Measurements from ENCODE around the gene S100G. TPM values are rescaled to one million over a fixed set of nuclear protein-coding genes. Genes with fewer than 3 reads are reported as not detected.

S100G gene
- total and polyA plus RNA-seq, 2 experiments from 2014 or later: not detected

DNA sequence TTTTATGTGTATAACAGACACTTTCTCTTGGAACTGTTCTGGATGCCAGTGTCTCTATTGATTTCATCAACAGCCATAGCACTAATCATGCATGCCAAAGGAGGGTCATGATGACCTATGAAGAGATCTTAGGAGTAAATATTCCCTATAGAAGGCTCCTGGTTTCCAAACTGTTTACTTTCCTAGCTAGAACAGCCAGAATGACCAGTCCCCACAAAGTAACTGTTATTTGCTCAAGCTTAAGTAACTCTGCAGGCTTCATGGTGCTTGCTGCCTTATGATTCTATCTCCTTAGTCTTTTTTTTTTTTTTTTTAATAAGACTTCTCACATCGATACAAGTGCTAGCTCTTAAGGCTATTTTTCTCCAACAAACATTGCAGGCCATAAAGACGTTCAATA lies 12.4 kb downstream of the S100G start:
- no peak overlapping the region for H3K27ac ChIP-seq (ENCODE audit: low read depth)
- no peaks in the 10 kb centered on the region for H3K27me3 ChIP-seq (ENCODE audit: insufficient read depth)
- peaks cover 65% of the 10 kb centered on the region for H3K36me3 Mint-ChIP-seq (ENCODE audit: low read depth)
- no peak overlapping the region for H3K4me2 ChIP-seq
- no peaks in the 10 kb centered on the region for H3F3A ChIP-seq (replicated peaks; ENCODE audit: low read depth)
- H2AFZ ChIP-seq: no peak overlapping the region
- no peak for ATAC-seq
- no peak for TF ChIP-seq POLR2AphosphoS5 (IDR thresholded peaks at IDR 0.05; ENCODE audit: low read depth)
- no peak for TF ChIP-seq ZNF331 (CRISPR knock-in tag; IDR thresholded peaks at IDR 0.05; ENCODE audit: low read depth)
- TF ChIP-seq NANOG (IDR thresholded peaks at IDR 0.05; ENCODE audit: borderline replicate concordance): no peak
- TF ChIP-seq, protein P1, sequence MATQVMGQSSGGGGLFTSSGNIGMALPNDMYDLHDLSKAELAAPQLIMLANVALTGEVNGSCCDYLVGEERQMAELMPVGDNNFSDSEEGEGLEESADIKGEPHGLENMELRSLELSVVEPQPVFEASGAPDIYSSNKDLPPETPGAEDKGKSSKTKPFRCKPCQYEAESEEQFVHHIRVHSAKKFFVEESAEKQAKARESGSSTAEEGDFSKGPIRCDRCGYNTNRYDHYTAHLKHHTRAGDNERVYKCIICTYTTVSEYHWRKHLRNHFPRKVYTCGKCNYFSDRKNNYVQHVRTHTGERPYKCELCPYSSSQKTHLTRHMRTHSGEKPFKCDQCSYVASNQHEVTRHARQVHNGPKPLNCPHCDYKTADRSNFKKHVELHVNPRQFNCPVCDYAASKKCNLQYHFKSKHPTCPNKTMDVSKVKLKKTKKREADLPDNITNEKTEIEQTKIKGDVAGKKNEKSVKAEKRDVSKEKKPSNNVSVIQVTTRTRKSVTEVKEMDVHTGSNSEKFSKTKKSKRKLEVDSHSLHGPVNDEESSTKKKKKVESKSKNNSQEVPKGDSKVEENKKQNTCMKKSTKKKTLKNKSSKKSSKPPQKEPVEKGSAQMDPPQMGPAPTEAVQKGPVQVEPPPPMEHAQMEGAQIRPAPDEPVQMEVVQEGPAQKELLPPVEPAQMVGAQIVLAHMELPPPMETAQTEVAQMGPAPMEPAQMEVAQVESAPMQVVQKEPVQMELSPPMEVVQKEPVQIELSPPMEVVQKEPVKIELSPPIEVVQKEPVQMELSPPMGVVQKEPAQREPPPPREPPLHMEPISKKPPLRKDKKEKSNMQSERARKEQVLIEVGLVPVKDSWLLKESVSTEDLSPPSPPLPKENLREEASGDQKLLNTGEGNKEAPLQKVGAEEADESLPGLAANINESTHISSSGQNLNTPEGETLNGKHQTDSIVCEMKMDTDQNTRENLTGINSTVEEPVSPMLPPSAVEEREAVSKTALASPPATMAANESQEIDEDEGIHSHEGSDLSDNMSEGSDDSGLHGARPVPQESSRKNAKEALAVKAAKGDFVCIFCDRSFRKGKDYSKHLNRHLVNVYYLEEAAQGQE (IDR thresholded peaks at IDR 0.05; ENCODE audit: unreplicated experiment): no peak
- TF ChIP-seq EZH2 (IDR thresholded peaks at IDR 0.05; ENCODE audit: low read depth, unreplicated experiment): no peak
- TF ChIP-seq, protein P2, sequence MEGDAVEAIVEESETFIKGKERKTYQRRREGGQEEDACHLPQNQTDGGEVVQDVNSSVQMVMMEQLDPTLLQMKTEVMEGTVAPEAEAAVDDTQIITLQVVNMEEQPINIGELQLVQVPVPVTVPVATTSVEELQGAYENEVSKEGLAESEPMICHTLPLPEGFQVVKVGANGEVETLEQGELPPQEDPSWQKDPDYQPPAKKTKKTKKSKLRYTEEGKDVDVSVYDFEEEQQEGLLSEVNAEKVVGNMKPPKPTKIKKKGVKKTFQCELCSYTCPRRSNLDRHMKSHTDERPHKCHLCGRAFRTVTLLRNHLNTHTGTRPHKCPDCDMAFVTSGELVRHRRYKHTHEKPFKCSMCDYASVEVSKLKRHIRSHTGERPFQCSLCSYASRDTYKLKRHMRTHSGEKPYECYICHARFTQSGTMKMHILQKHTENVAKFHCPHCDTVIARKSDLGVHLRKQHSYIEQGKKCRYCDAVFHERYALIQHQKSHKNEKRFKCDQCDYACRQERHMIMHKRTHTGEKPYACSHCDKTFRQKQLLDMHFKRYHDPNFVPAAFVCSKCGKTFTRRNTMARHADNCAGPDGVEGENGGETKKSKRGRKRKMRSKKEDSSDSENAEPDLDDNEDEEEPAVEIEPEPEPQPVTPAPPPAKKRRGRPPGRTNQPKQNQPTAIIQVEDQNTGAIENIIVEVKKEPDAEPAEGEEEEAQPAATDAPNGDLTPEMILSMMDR (conservative IDR thresholded peaks at IDR 0.05; ENCODE audit: low read depth in 2 of 2): no peak
- TF ChIP-seq STAT1 (IDR thresholded peaks at IDR 0.05; ENCODE audit: unreplicated experiment): no peak
- no peak for TF ChIP-seq ZNF114 (CRISPR knock-in tag; IDR thresholded peaks at IDR 0.05)
- no peak for TF ChIP-seq ETS1 (IDR thresholded peaks at IDR 0.05)
- no peak for TF ChIP-seq JUNB (IDR thresholded peaks at IDR 0.05; ENCODE audit: unreplicated experiment)
- TF ChIP-seq CREB1 (CRISPR knock-in tag; IDR thresholded peaks at IDR 0.05; ENCODE audit: low read depth): no peak
- TF ChIP-seq, protein P3, sequence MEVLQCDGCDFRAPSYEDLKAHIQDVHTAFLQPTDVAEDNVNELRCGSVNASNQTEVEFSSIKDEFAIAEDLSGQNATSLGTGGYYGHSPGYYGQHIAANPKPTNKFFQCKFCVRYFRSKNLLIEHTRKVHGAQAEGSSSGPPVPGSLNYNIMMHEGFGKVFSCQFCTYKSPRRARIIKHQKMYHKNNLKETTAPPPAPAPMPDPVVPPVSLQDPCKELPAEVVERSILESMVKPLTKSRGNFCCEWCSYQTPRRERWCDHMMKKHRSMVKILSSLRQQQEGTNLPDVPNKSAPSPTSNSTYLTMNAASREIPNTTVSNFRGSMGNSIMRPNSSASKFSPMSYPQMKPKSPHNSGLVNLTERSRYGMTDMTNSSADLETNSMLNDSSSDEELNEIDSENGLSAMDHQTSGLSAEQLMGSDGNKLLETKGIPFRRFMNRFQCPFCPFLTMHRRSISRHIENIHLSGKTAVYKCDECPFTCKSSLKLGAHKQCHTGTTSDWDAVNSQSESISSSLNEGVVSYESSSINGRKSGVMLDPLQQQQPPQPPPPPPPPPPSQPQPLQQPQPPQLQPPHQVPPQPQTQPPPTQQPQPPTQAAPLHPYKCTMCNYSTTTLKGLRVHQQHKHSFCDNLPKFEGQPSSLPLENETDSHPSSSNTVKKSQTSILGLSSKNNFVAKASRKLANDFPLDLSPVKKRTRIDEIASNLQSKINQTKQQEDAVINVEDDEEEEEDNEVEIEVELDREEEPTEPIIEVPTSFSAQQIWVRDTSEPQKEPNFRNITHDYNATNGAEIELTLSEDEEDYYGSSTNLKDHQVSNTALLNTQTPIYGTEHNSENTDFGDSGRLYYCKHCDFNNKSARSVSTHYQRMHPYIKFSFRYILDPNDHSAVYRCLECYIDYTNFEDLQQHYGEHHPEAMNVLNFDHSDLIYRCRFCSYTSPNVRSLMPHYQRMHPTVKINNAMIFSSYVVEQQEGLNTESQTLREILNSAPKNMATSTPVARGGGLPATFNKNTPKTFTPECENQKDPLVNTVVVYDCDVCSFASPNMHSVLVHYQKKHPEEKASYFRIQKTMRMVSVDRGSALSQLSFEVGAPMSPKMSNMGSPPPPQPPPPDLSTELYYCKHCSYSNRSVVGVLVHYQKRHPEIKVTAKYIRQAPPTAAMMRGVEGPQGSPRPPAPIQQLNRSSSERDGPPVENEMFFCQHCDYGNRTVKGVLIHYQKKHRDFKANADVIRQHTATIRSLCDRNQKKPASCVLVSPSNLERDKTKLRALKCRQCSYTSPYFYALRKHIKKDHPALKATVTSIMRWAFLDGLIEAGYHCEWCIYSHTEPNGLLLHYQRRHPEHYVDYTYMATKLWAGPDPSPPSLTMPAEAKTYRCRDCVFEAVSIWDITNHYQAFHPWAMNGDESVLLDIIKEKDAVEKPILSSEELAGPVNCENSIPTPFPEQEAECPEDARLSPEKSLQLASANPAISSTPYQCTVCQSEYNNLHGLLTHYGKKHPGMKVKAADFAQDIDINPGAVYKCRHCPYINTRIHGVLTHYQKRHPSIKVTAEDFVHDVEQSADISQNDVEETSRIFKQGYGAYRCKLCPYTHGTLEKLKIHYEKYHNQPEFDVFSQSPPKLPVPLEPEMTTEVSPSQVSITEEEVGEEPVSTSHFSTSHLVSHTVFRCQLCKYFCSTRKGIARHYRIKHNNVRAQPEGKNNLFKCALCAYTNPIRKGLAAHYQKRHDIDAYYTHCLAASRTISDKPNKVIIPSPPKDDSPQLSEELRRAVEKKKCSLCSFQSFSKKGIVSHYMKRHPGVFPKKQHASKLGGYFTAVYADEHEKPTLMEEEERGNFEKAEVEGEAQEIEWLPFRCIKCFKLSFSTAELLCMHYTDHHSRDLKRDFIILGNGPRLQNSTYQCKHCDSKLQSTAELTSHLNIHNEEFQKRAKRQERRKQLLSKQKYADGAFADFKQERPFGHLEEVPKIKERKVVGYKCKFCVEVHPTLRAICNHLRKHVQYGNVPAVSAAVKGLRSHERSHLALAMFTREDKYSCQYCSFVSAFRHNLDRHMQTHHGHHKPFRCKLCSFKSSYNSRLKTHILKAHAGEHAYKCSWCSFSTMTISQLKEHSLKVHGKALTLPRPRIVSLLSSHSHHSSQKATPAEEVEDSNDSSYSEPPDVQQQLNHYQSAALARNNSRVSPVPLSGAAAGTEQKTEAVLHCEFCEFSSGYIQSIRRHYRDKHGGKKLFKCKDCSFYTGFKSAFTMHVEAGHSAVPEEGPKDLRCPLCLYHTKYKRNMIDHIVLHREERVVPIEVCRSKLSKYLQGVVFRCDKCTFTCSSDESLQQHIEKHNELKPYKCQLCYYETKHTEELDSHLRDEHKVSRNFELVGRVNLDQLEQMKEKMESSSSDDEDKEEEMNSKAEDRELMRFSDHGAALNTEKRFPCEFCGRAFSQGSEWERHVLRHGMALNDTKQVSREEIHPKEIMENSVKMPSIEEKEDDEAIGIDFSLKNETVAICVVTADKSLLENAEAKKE (CRISPR knock-in tag; IDR thresholded peaks at IDR 0.05): no peak
- no peak for TF ChIP-seq EZH2phosphoT487 (IDR thresholded peaks at IDR 0.05; ENCODE audit: unreplicated experiment)
- H3K9me2 ChIP-seq (ENCODE audit: insufficient read depth): no peaks in the 10 kb centered on the region
- H4K20me1 ChIP-seq (replicated peaks; ENCODE audit: insufficient read depth): no peaks in the 10 kb centered on the region
- H3K4me3 Mint-ChIP-seq: no peak overlapping the region
- H3K36me3 ChIP-seq (ENCODE audit: insufficient read depth): no peaks in the 10 kb centered on the region
- H3K9me3 Mint-ChIP-seq: no peaks in the 10 kb centered on the region
- no peak for DNase-seq (ENCODE audit: low spot score)
- H3K4me1 ChIP-seq (ENCODE audit: insufficient read depth): peaks cover 5% of the 10 kb centered on the region; the same call in 1 of the 2 replicates
- no peak overlapping the region for H3K4me3 ChIP-seq
- no peaks in the 10 kb centered on the region for H3K27me3 Mint-ChIP-seq (ENCODE audit: insufficient read depth, low read depth, poor library complexity)
- no peaks in the 10 kb centered on the region for H3K79me2 ChIP-seq (replicated peaks; ENCODE audit: insufficient read depth)
- no peak overlapping the region for H3K27ac Mint-ChIP-seq
- peaks cover 9% of the 10 kb centered on the region for H3K4me1 Mint-ChIP-seq

Measured in GM23338 (cell line).